Stimulated activated CD4-positive, alpha-beta T cell treated with anti-CD3 and anti-CD28 coated beads, TNF-alpha, amount 100 ng/mL, for 24 hours (primary cell): ENCODE data around the gene CCDC142.
"Not testable (repeated sequence)": the region's sequence is repeated elsewhere in the genome, so short reads cannot be mapped to it uniquely, and the experiment has no call there.

Experiments used
- DNase-seq, 3 experiments: peaks; one replicate each; pipeline ENCODE4 v3.0.0-alpha.2; 2020; ENCODE audit warnings: low read depth in 3 of 3

CCDC142 gene

DNA sequence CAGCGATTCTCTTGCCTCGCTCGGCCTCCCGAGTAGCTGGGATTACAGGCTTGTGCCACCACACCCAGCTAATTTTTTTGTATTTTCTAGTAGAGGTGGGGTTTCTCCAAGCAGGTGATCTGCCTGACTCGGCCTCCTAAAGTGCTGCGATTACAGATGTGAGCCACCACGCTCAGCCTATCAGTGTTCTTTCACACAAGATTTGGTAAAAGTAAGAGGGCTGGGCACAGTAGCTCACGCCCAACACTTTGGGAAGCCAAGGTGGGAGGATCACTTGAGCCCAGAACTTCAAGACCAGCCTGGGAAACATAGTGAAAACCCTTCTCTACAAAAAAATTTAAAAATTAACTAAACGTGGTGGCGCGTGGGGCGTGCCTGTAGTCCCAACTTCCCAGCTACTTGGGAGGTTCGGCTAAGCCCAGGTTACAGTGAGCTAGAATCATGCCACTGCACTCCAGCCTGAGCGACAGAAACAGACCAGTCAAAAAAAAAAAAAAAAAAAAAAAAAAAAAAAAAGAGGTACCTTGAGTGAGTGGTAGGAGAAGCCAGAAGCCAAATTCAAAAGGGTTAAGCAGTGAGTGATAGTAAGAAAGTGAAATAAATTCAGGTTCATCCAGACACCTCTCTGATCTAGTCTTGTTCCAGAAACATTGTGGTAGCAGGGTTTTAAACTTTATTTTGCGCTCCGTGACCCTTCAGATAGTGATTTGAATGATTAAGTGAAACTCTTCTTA, 11.3 kb downstream of the CCDC142 start:
- no peak for DNase-seq

DNA sequence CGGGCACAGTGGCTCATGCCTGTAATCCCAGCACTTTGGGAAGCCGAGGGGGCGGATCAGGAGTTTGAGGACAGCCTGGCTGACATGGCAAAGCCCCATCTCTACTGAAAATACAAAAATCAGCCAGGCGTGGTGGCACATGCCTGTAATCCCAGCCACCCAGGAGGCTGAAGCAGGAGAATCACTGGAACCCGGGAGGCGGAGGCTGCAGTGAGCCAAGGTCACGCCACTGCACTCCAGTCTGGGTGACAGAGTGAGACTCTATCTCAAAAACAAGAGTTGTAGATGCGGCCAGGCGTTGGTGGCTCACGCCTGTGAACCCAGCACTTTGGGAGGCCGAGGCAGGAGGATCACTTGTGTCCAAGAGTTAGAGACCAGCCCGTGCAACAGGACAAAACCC, 12.1 kb downstream of the CCDC142 start:
- not testable (repeated sequence) for DNase-seq

DNA sequence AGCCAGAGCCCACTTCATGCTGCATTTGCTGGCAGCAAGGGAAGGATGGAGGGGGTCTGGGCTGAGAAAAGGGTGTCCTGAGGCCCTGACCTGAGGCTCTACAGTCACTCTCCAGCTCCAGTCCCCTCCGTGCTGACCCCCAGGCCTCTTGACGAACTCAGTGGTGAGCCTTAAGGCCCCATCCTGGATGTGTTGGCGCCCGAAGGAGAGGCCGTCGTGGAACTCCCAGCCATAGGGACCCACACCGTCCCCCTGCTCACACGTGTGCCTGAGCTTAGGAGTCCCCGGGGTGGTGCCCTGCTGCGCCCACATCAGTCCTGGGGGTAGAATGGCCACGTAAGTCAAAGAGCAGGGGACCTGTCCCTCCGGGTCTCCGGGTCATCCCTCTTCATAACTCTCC, 18.4 kb downstream of the CCDC142 start:
- DNase-seq, result no peak

DNA sequence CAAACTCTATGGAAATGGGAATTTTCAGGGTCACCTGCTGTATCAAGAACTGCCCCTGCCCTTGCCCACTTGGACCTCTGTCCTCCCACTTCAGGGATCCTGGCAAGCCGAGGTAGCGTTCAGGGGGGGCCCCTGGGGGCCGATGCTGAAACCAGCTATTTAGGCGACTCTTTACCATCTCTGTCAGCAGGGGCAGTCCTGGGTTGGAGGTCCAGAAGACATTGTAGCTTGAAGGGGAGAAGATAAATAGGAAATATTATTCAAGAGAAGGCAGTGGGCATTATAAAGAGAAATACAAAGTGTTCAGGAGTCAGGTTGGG, 20.1 kb downstream of the CCDC142 start:
- DNase-seq, result no peak

DNA sequence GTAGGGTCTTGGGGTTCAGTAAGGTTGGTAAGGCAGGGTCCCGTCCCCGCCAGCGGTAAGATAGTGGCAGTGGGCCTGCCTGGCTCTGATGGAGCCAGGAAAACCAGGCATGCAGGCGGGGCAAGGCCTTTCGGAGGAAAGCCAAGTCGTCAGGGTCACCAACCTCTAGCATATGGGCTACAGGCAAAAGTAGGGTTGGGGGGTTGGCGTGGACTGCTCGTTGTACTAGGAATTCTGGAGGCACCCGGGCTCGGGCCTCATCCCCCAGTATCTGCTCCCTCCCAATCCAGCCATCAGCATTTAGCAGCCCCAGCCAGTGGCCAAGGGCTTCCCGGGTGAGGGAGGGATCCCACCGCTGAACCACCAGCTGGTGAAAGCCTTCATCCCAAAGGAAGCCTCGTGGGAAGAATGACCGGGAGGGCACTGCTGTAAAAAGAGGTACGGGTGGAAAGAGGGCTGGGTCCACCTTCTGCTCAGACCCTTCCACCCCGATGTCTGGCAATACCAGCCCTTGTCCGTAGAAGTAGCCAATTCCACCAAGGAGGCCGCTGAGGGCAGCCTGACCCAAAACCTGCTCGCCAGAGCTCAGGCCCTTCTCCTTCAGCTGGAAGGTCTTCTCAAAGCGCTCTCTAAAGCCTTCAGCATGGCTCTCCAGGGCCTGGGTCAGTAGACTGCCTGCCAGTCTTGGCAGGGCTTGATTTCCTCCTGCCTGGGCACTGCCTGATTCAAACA, 20.6 kb downstream of the CCDC142 start:
- no peak for DNase-seq

DNA sequence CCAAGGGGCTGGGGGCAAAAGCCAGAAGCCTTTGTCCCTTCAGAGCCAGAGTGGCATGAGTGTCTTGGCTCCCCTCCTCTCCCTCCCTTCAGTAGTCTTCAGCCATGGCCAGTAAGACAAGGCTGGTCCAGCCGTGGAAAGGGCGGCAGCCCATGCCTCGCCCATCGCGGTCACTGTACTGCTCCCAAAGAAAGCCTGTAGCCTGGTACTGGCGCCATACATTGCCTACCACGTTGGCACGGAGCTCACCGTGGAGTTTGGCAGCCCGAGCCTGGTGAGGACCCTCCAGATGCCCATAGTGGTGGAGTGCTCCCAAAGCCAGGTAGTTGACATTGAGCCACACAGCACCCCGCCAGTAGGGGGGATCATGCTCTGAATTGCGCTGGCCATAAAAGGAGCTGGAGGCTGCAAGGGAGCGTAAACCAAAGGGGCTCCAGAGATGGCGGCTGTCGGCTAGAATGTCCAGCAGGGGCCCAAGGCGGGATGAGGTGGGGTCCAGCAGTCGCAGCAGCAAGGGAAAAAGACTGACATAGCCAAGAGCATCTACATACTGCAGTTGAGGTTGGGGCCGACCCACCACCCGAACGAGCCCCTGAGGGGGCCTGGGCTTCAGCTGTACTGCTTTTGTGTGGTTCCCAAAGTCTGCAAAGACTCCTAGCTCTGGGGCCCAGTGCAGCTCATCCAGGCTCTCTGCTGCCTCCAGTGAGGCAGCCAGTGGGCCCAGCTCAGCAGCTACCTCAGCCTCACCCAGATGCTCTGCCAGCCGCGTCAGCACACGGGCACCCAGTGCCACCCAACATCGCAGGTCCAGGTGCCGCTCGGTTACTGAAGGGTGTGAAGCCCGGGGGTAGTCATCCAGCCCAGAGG, 21.4 kb downstream of the CCDC142 start:
- no peak for DNase-seq

DNA sequence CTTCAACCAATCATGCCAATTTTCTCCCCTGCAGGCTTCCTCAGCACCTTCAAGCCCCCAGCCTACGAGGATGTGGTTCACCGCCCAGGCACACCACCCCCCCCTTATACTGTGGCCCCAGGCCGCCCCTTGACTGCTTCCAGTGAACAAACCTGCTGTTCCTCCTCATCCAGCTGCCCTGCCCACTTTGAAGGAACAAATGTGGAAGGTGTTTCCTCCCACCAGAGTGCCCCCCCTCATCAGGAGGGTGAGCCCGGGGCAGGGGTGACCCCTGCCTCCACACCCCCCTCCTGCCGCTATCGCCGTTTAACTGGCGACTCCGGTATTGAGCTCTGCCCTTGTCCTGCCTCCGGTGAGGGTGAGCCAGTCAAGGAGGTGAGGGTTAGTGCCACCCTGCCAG, 22.6 kb downstream of the CCDC142 start:
- not testable (repeated sequence) for DNase-seq

DNA sequence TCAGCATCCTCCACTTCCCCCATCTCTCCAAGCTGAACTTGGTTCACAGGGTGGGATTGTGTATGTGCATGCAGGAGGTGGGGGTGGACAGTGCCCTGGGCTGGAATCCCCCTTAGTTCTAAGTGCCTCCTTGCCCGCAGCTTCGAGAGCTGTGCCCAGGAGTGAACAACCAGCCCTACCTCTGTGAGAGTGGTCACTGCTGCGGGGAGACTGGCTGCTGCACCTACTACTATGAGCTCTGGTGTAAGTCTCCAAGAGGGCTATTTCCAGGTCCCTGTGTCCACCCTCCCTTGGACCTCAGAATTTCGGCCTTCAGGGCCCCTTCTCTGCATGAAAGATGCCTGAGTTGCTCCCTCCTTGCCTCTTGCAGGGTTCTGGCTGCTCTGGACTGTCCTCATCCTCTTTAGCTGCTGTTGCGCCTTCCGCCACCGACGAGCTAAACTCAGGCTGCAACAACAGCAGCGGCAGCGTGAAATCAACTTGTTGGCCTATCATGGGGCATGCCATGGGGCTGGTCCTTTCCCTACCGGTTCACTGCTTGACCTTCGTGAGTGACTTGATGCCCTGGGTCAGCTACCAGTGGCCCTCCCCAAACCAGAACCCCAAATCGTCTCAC, 23.2 kb downstream of the CCDC142 start:
- not testable (repeated sequence) for DNase-seq

DNA sequence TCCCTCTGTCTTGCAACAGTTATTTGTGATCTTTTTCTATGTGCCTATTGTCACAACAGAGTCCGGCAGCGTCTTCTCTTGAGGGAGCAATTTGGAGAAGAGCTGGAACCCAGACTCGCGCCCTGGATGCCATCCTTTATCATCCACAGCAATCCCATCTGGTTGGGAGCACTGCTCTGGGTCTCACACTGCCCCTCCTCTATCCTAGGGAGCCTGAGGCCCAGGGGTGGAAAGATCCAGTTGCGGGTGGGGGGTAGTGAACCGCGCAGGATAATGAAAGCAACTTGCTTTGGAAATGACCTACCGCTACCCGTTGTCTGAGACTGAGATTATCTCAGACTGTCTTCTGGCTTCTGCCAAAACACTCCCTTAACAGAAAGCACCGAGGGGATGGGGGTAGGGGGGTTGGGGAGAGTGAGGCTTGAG, 23.8 kb downstream of the CCDC142 start:
- no peak for DNase-seq

DNA sequence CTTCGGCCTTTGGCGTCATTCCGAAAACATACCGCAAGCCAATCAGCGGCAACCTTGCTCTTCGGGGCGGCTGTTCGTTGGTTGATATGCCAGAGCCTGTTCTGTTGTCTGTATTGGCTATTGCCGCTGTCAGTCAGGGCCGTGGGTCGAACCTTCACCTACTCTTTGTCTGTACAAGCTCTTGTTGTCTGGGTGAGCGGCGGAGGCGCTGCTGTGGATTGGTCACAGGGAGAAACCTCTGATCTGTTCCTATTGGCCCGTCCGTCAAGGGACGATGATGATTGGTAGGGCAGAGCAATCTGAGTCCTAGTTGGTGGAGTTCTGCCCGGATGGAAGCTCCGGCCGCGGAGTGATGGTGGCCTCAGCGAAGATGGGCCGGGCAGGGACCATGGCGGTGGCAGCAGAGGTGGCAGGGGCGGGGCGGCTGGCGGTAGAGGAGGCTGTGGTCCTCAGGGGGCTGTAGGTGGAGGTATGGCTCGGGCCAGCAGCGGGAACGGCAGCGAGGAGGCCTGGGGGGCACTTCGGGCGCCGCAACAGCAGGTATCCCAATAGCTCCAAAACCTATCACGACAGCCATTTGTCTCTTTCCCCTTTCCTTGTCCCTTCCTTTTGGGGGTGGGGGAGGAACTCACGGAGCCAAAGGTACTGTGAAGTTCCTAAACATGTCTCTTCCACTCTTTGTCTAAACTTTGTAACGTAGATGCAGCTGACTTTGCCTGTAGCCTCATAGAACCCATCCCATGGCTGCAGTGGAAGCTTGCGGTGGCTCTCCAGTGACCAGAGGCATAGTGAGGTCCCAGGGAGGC, 24.5 kb downstream of the CCDC142 start, which contains the start of gene WBP1:
TSS of gene WBP1 (plus strand) at position 307 of the 806 bp plus-strand sequence. CDS start at position 472, 165 bp downstream.
- DNase-seq, result peak; percentile 96 to 99 (median 98)

DNA sequence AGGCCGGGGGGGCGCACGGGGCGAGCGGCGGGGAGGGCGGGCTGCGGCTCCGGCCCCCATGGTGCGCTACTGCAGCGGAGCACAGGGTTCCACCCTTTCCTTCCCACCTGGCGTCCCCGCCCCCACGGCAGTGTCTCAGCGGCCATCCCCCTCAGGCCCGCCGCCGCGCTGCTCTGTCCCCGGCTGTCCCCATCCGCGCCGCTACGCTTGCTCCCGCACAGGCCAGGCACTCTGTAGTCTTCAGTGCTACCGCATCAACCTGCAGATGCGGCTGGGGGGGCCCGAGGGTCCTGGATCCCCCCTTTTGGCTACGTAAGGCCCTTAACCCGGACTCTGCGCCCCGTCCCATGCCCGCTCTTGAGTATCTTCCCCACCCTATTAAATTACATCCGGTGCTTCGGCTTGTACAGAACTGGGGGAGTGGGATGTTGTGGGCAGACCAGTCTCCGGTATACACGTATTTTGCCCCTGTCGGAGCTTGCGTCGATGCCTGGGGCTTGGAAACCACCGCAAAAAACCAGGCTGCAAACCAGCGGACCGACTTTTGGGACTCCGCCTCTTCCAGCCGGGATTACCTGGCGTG, 25.2 kb downstream of the CCDC142 start:
- DNase-seq, result peak; percentile 56 to 80 (median 60)

DNA sequence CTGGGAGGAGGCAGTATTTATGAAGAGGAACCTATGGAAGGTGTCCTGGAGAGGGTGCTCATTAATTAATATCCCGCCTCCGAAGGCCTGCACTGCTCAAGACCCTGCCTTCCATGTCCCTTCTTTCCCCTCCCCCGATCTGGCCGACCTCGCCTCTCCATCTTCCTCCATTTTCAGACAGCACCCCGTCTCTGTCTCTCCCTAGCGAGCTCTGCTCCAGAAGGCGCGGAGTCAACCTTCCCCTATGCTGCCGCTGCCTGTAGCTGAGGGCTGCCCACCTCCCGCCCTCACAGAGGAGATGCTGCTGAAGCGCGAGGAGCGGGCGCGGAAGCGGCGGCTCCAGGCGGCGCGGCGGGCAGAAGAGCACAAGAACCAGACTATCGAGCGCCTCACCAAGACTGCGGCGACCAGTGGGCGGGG, 25.7 kb downstream of the CCDC142 start:
- no peak for DNase-seq

DNA sequence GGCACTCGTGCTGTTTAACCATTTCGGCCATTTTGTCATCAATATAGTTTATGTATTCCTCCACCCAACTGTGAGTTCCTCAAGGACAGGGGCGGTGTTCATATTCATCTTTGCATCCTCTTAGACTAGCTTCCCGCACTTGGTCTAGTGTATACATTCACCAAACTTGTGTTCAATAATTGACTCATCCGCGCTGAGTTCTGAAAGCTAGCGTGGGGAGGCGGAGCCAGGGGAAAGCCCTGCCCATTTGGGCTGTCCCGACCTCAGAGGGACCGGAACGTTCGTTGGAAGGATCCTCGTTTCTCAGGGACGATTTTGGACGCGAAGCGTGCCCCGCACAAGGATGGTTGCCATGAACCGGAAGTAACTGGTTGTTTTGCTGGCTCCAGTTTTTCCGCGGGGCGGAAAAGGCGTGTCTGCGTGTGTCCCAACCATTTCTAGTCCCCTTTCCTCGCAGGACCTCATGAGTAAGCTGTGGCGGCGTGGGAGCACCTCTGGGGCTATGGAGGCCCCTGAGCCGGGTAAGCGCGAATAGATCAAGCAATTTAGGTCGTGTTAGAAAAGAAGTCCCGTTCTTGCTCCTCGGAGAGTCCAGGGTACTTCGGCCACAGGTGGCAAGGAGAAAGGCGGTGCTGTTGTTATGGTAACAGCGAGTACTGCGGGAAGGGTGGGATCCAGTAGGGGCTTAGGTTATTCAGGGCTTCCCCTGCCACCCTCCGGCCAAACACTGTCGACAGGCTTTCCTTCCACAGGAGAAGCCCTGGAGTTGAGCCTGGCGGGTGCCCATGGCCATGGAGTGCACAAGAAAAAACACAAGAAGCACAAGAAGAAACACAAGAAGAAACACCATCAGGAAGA, 27.9 kb downstream of the CCDC142 start, which contains the start of gene INO80B:
TSS of gene INO80B (plus strand) at position 434 of the 858 bp plus-strand sequence. CDS start at position 464, 30 bp downstream.
- DNase-seq, result peak; percentile 94 to 98 (median 96)

DNA sequence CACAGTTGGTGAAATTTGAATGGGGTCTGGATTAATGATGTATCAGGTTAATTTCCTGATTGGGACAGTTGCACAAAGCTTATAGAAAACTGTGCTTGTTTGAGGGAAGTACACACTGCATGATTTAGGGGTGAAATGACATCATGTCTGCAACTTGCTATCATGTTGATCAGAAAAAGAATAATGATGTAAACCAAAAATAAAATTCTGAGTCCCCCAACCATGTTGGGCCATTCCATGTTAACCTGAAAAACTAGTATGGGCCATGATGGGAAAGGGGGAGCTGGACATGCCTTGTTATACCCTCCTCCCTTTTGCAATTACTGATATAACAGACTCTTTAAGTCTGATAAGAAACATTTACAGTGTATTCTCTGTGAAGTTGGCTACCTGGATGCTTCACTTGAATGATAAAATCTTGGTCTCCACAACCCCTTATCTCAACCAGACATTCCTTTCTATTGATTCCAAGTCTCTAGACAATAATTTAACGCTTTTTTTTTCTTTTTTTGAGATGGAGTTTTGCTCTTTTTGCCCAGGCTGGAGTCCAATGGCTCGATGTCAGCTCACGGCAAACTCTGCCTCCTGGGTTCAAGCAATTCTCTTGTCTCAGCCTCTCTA, 32.1 kb downstream of the CCDC142 start:
- DNase-seq, result no peak

DNA sequence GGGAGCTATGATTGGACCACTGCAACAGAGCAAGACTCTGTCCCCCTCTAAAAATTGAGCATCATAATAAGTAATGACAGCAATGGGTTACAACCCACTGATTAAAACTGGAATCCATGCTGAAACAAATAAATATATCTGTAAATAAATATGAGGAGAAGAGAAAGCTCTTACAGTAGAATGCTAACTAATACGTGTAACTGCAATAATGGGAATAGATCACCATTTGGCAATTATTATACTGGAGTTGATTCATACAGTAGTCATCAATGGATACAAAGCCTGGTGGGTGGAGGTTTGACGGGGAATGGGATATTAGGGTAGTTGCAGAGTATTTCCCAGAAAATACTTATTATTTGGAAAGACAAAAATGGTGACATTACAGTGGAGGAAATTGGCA, 34.0 kb downstream of the CCDC142 start:
- DNase-seq, result no peak

DNA sequence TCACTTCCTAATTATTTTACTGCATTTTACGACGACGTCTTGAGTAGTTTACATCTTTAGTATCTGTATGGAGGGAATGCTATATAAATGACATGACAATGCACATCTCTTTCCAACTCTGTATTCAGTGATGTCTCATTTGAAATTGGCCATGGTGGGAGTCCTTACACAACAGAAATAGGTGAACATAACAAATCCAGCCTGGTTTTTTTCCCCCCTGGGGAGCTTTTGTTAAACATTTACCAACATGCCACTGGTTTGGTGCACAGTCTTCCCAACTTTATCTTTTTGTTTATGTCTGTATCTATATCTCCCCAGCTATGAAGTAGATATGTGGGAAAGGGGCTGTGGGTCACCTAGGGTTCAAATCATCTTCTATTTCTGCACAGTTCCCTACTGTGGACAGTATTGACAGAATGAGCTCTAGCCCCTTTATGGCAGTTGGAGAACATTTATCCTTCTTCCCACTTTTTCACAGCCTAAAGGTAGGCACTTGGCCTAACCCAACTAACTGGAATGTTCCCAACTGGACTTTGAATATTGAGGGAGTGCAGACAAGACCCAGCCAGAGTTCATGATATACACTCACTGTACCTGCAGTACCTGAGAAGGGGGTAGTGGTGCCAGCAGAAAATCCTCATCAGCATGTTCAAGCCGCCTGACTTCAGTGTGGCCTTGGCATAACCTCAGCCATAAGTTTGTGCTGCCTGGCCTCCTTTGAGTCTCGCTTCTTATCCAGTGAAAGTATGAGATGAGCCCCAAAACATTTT, 35.4 kb downstream of the CCDC142 start:
- no peak for DNase-seq

DNA sequence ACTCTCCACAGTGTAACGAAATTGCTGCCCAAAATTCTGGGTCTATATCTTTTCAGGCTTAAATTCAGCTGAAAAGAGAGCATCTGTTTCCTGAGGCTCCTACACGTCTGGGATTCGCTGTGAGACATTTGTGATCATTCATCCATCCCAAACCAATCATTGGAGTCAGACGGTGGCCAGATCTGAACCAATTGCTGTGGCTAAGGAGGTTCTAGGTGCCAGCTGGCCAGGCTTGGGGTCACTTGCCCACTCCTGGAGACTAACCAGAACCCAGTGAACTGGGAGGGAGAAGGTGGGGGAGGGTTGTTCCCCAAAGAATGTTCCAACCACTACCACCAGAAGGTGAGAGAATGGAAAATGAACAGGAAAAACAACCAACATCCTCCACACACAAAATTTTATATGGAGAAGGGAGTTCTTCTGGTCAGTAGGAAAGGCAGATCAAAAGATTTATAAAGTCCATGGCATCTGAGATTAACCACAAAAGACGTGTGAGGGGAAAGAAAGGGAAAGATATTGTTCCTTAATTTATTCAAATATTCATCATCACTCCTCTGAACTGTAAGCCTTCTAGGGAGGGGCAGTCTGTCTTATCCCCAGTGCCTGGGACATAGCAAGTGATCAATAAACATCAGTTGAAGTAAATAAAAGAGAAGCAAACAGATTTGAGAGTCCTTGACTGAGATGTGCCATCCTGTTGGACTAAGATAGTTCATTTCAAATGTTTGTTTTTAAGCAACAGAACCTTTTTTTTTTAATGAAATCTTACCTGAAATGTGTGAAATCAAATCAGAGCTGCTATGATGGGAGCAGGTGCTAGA, 38.1 kb downstream of the CCDC142 start:
- no peak for DNase-seq
